Spleen (tissue), 7 donors: ENCODE results near the gene CIP2A.

Experiments
- CTCF ChIP-seq, 11 experiments: fragments of 200-600 bp in 7 of 11; fragments of 450-650 bp in 4 of 11; sonication (generic) in 4 of 11; IDR thresholded peaks in 8 of 11; conservative IDR thresholded peaks in 3 of 11; 1 replicate in 7 of 11; 2 replicates in 4 of 11; pipeline versions ENCODE4 v1.4.0 to v1.8.0; 2016 to 2021; ENCODE audit warnings: antibody characterized with exemption in 11 of 11, inconsistent platforms in 4 of 11, mild to moderate bottlenecking in 1 of 11
- POLR2AphosphoS5 ChIP-seq, 3 donors: sonication (generic); formaldehyde crosslinking; IDR thresholded peaks; one replicate each; pipeline ENCODE4 v1.5.1; 2017; ENCODE audit warnings: antibody characterized with exemption in 3 of 3
- donor health status: DM: no; HTN: no; CAD: no; lungs with moderate emphysema.
- donor health status: DM: no; HTN: no; CAD: no.
- donor health status: DM: no; HTN: no; CAD: no.

GRCh38 chr3:108623504-108623903, 34.3 kb upstream of the CIP2A start:
- TF ChIP-seq CTCF (IDR thresholded peaks at IDR 0.05 in 8 of 11, conservative IDR thresholded peaks at IDR 0.05 in 3 of 11) (no peak), POLR2AphosphoS5 (IDR thresholded peaks at IDR 0.05) (no peak)
